ENCODE data around the gene EAPP. TPM values are rescaled to one million over a fixed set of nuclear protein-coding genes. Genes with fewer than 3 reads are reported as not detected.

The EAPP gene
- total and polyA plus RNA-seq, 12 donors = 26.2 to 85.1 (median 41.0) TPM

DNA sequence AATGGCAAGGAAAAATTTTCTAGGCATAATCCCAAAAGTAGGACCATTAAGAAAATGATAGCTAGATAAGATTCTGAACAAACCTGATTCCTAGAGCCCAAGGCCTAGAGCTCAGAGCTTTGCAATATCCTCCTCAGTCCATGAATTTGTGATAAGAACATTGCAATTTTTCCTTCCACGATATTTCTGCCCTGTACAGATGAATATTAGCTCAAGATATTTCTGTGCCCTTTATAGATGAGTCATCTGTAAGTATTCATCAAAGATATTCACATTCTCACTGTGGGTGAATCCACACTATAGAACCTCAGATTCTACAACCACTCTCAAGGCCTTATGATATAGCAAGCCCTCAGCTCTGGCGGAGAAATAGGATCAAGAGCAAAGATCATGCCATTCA lies 37.5 kb downstream of the EAPP start:
- Histone ChIP-seq H3K4me1 (replicated peaks in 1 of 2) (peaks cover 7 to 10% of the 10 kb centered on the region in 2 donors), H3K27ac (no peak overlapping the region), H3K27me3 (no peaks in the 10 kb centered on the region), H3K36me3 (replicated peaks in 1 of 2) (no peaks in the 10 kb centered on the region), H3K4me3 (no peak overlapping the region), H3K9me3 (replicated peaks in 1 of 3) (no peaks in the 10 kb centered on the region)
- no peak for DNase-seq
- WGBS, 4 donors = 61 to 74% (median 68%) methylated on average over 2 of the region's 2 CpGs
- intact Hi-C loops (cut with DNase I) = no loop called here
- no peak for TF ChIP-seq POLR2A (IDR thresholded peaks at IDR 0.05)

DNA sequence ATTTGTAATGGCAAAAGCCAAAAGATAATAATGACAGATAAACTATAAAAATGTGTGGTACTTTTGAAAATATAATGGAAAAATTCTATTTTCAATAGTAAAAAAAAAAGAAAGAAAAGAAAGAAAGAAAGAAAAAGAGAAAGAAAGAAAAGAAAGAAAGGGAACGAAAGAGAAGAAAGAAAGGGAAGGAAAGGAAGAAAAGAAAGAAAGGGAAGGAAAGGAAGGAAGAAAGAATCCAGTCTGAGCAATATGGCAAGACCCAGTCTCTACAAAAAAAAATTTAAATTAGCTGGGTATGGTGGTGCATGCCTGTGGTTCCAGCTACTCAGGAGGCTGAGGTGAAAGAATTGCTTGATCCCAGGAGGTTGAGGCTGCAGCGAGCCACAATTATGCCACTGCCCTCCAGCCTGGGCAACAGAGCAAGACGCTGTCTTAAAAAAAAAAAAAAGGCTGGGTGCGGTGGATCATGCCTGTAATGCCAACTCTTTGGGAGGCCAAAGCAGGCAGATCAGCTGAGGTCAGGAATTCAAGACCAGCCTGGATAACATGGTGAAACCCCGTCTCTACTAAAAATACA lies 38.4 kb downstream of the EAPP start:
- intact Hi-C loops (cut with DNase I) = no loop called here
- Histone ChIP-seq H3K4me3 (no peak overlapping the region), H3K4me1 (replicated peaks in 1 of 2) (peaks cover 13 to 16% of the 10 kb centered on the region in 2 donors), H3K27me3 (no peaks in the 10 kb centered on the region), H3K27ac (no peak overlapping the region), H3K9me3 (replicated peaks in 1 of 3) (no peaks in the 10 kb centered on the region), H3K36me3 (replicated peaks in 1 of 2) (no peaks in the 10 kb centered on the region)
- TF ChIP-seq, protein P1, sequence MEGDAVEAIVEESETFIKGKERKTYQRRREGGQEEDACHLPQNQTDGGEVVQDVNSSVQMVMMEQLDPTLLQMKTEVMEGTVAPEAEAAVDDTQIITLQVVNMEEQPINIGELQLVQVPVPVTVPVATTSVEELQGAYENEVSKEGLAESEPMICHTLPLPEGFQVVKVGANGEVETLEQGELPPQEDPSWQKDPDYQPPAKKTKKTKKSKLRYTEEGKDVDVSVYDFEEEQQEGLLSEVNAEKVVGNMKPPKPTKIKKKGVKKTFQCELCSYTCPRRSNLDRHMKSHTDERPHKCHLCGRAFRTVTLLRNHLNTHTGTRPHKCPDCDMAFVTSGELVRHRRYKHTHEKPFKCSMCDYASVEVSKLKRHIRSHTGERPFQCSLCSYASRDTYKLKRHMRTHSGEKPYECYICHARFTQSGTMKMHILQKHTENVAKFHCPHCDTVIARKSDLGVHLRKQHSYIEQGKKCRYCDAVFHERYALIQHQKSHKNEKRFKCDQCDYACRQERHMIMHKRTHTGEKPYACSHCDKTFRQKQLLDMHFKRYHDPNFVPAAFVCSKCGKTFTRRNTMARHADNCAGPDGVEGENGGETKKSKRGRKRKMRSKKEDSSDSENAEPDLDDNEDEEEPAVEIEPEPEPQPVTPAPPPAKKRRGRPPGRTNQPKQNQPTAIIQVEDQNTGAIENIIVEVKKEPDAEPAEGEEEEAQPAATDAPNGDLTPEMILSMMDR (IDR thresholded peaks at IDR 0.05) = no peak
- TF ChIP-seq POLR2A (IDR thresholded peaks at IDR 0.05) = no peak
- 87 to 98% (median 93%) methylated on average over 4 to 5 of the region's 5 CpGs for WGBS, 4 donors
- DNase-seq = no peak

DNA sequence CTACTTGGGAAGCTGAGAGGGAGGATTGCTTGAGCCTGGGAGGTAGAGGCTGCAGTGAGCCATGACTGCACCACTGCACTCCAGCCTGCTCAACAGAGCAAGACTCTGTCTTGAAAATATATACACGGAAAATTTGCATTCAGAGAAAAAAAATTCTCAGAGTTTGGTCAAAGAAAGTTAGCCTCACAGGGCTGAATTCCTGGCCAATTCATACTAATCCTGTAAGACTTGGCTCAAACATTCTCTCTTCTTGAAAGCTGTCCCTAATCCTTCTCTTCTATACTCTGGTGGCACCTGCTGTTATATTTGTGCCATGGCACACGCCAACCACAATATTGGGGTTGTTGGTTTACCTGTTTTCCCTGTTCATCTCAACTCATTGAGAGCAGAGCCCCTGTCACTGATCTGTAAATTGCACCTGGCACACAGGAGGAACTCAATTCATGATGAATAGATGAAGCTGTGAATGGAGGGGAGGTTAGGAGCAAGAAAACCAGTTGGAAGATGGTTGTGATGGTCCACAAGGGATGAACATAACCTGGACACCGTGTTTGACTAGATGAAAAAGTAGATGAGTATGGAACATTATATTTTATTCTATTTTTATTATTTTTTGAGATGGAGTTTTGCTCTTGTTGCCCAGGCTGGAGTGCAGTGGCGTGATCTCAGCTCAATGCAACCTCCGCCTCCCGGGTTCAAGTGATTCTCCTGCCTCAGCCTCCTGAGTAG lies 40.7 kb downstream of the EAPP start:
- no peaks in the 10 kb centered on the region for H3K9me3 ChIP-seq (replicated peaks in 1 of 3)
- H3K27me3 ChIP-seq = no peaks in the 10 kb centered on the region
- H3K27ac ChIP-seq = no peak overlapping the region
- TF ChIP-seq, protein P1 (IDR thresholded peaks at IDR 0.05) = peak; percentile 57 to 94 (median 86)
- TF ChIP-seq POLR2A (IDR thresholded peaks at IDR 0.05) = no peak
- H3K4me1 ChIP-seq (replicated peaks in 1 of 2) = peaks cover 13 to 16% of the 10 kb centered on the region in 2 donors
- no peak overlapping the region for H3K4me3 ChIP-seq
- peak; percentile 35 to 63 (median 38) for DNase-seq
- intact Hi-C loops (cut with DNase I) = loop anchor here (2.0 to 10.0 kb wide), 2 partner anchors 134 to 168 kb away; no protein-coding TSS in a partner anchor
- WGBS, 4 donors = 78 to 90% (median 83%) methylated on average over 6 of the region's 6 CpGs
- no peaks in the 10 kb centered on the region for H3K36me3 ChIP-seq (replicated peaks in 1 of 2)

DNA sequence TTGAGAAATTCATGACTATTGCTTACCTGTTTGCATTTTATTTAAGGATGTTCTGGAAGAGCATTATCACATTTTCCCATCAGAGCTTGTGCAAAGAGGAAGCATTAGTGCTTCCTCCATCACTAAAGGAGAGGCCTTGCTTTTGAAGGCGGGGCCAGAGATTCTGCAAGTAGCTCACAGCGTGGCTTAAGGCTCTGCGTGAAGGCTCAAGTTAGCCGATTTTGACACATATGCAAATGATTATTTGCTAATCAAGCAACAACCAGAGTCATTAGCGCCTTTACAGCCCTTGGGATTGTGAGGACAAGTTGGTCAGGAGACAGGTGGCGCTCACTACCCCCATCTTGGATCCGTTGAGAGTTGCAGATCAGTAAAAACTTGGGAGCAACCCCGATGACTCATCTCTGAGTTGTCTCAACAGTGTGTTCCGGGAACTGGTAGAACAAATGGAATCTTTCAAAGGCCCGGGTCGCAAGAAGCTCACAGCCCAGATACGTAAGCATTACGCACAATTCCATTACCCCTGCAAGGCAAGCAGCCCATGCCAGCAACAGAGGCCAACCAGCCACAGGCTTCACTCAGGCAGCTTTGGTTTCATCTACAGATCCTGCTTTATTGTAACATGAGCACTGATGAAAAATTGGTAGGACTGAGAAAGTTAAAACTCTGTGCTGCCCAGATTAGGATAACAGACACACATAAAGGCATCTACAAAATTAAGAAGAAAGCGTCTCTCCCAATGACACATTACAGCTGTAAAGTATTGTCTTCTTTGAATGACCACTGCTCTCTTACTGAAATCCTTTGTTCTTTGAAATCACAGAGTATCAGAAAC lies 42.6 kb downstream of the EAPP start:
- DNase-seq = peak; percentile 79 to 95 (median 94)
- WGBS, 4 donors = 35 to 55% (median 38%) methylated on average over 14 of the region's 14 CpGs
- no peaks in the 10 kb centered on the region for H3K27me3 ChIP-seq
- H3K4me1 ChIP-seq (replicated peaks in 1 of 2) = peaks cover 13 to 16% of the 10 kb centered on the region in 2 donors
- peak; percentile 29 to 79 for TF ChIP-seq POLR2A (IDR thresholded peaks at IDR 0.05)
- TF ChIP-seq, protein P1 (IDR thresholded peaks at IDR 0.05) = no peak
- H3K4me3 ChIP-seq = no peak overlapping the region
- H3K27ac ChIP-seq = peak overlapping the region; percentile 57 to 90 (median 82)
- intact Hi-C loops (cut with DNase I) = loop anchor here (10.0 kb wide), 1 partner anchor 132 kb away; no protein-coding TSS in a partner anchor
- no peaks in the 10 kb centered on the region for H3K9me3 ChIP-seq (replicated peaks in 1 of 3)
- no peaks in the 10 kb centered on the region for H3K36me3 ChIP-seq (replicated peaks in 1 of 2)
